Breast epithelium (tissue), 3 donors: ENCODE results near the gene NELL1.

ENCODE experiments used
- CTCF ChIP-seq, 3 donors: fragments of 450-650 bp; IDR thresholded peaks; one replicate each; pipeline ENCODE4 v1.5.1; 2016 to 2017; ENCODE audit warnings: antibody characterized with exemption in 3 of 3, mild to moderate bottlenecking in 3 of 3, moderate library complexity in 3 of 3
- POLR2A ChIP-seq: fragments of 450-650 bp; IDR thresholded peaks from one replicate; pipeline ENCODE4 v1.6.1; 2016; ENCODE audit warnings: antibody characterized with exemption, mild to moderate bottlenecking, moderate library complexity
- POLR2AphosphoS5 ChIP-seq, 3 donors: sonication (generic); formaldehyde crosslinking; IDR thresholded peaks; one replicate each; pipeline ENCODE4 v1.6.1; 2017; ENCODE audit warnings: antibody characterized with exemption in 3 of 3

GRCh38 chr11:21546703-21547102 lies 877.3 kb downstream of the NELL1 start:
- no peak for TF ChIP-seq POLR2A
- no peak for TF ChIP-seq CTCF (IDR thresholded peaks at IDR 0.05)
- no peak for TF ChIP-seq POLR2AphosphoS5 (IDR thresholded peaks at IDR 0.05)
